TTC549 (cell line): ENCODE results near the gene PIK3AP1.
"Not testable (repeated sequence)": the region's sequence is repeated elsewhere in the genome, so short reads cannot be mapped to it uniquely, and the experiment has no call there.

Source experiments
- FAIRE-seq: peaks from 2 replicates; lab custom pipeline; 2012; peaks lifted over from hg19 to GRCh38; lab: Jason Lieb, UNC

Gene PIK3AP1

GRCh38 chr10:96696845-96697425 is 23.4 kb downstream of the PIK3AP1 start:
- FAIRE-seq, result no peak

- no peak for FAIRE-seq
These were observed 24.2 kb downstream of the PIK3AP1 start for GRCh38 chr10:96695975-96696634.

GRCh38 chr10:96695366-96695765 is 24.9 kb downstream of the PIK3AP1 start:
- FAIRE-seq, result no peak

- FAIRE-seq, result no peak
These were observed 26.9 kb downstream of the PIK3AP1 start for GRCh38 chr10:96693431-96693830.

- no peak for FAIRE-seq
These were observed 27.9 kb downstream of the PIK3AP1 start for GRCh38 chr10:96692427-96692826.

- FAIRE-seq, result no peak
These were observed 28.6 kb downstream of the PIK3AP1 start for GRCh38 chr10:96691761-96692160.

- FAIRE-seq, result no peak
These were observed 29.3 kb downstream of the PIK3AP1 start for GRCh38 chr10:96690755-96691730.

GRCh38 chr10:96688789-96689188 is 31.5 kb downstream of the PIK3AP1 start:
- FAIRE-seq, result no peak

GRCh38 chr10:96687317-96688012 is 32.8 kb downstream of the PIK3AP1 start:
- no peak for FAIRE-seq

GRCh38 chr10:96686514-96686913 is 33.8 kb downstream of the PIK3AP1 start:
- no peak for FAIRE-seq

- FAIRE-seq, result no peak
These were observed 35.0 kb downstream of the PIK3AP1 start for GRCh38 chr10:96685306-96685705.

GRCh38 chr10:96684826-96685225 is 35.5 kb downstream of the PIK3AP1 start:
- FAIRE-seq, result no peak

- FAIRE-seq, result no peak
These were observed 36.6 kb downstream of the PIK3AP1 start for GRCh38 chr10:96683710-96684109.

GRCh38 chr10:96683065-96683464 is 37.2 kb downstream of the PIK3AP1 start:
- FAIRE-seq, result no peak

- no peak for FAIRE-seq
These were observed 38.8 kb downstream of the PIK3AP1 start for GRCh38 chr10:96681524-96681923.

GRCh38 chr10:96680463-96680862 is 39.9 kb downstream of the PIK3AP1 start:
- FAIRE-seq, result not testable (repeated sequence)

- FAIRE-seq, result no peak
These were observed 41.6 kb downstream of the PIK3AP1 start for GRCh38 chr10:96678725-96679124.

- no peak for FAIRE-seq
These were observed 43.8 kb downstream of the PIK3AP1 start for GRCh38 chr10:96676272-96677112.

- FAIRE-seq, result no peak
These were observed 44.5 kb downstream of the PIK3AP1 start for GRCh38 chr10:96675846-96676245.

- no peak for FAIRE-seq
These were observed 46.8 kb downstream of the PIK3AP1 start for GRCh38 chr10:96673318-96674099.
